B cell (primary cell): ENCODE data around the gene C19orf33. TPM values are rescaled to one million over a fixed set of nuclear protein-coding genes. Genes with fewer than 3 reads are reported as not detected.

Experiments
- ATAC-seq: fragments of 200-7000 bp; cut with Tn5 transposase; one replicate; pipeline ENCODE4 v1.10.0; 2021; ENCODE audit warnings: low read depth, mild to moderate bottlenecking, moderate number of reproducible peaks, moderate library complexity
- CTCF ChIA-PET: fragments of 350-600 bp; sonication (Branson Sonifier 250); formaldehyde crosslinking; loops from one replicate; lab custom pipeline; 2021; ENCODE audit warnings: antibody characterized with exemption, inconsistent platforms; lab: Charles Lee
- POLR2A ChIA-PET: fragments of 350-600 bp; sonication (Branson Sonifier 250); formaldehyde crosslinking; loops from one replicate; lab custom pipeline; 2021; ENCODE audit warnings: antibody characterized with exemption; lab: Charles Lee
- DNase-seq: peaks from one replicate; pipeline ENCODE4 v3.0.0; 2013
- H2AFZ ChIP-seq: 2 replicates; pipeline ENCODE4 v1.6.1; 2012; ENCODE audit warnings: mild to moderate bottlenecking, low read depth, low read length; ENCODE audit not compliant: insufficient read depth, poor library complexity, severe bottlenecking
- H3K27ac ChIP-seq, 2 donors: 1 replicate in 1 of 2; 2 replicates in 1 of 2; pipeline ENCODE4 v1.5.1; 2012 to 2013; ENCODE audit warnings: low read length in 2 of 2, mild to moderate bottlenecking in 2 of 2, moderate library complexity in 1 of 2
- H3K27me3 ChIP-seq, 4 experiments: fragments of 200-600 bp in 1 of 4; sonication (generic) in 1 of 4; replicated peaks in 1 of 4; 1 replicate in 2 of 4; 2 replicates in 2 of 4; pipeline versions ENCODE4 v1.6.1 to v1.7.0; 2013 to 2016; ENCODE audit warnings: low read length in 3 of 4, mild to moderate bottlenecking in 2 of 4, mixed read lengths in 1 of 4, moderate library complexity in 1 of 4; ENCODE audit not compliant: insufficient read depth in 4 of 4, control insufficient read depth in 3 of 4; ENCODE audit errors: control extremely low read depth in 1 of 4
- H3K36me3 ChIP-seq, 2 experiments: replicated peaks in 1 of 2; 1 replicate in 1 of 2; 2 replicates in 1 of 2; pipeline versions ENCODE4 v1.6.1 to v1.7.1; 2013; ENCODE audit warnings: low read length in 1 of 2; ENCODE audit not compliant: insufficient read depth in 2 of 2, control insufficient read depth in 1 of 2; ENCODE audit errors: control extremely low read depth in 1 of 2, extremely low read depth in 1 of 2
- H3K4me1 ChIP-seq, 2 donors: fragments of 200-600 bp in 1 of 2; sonication (generic) in 1 of 2; 1 replicate in 1 of 2; 2 replicates in 1 of 2; pipeline versions ENCODE4 v1.5.1 to v1.6.1; 2013 to 2017; ENCODE audit warnings: low read length in 2 of 2; ENCODE audit not compliant: control insufficient read depth in 2 of 2, insufficient read depth in 2 of 2
- H3K4me2 ChIP-seq: replicated peaks from 2 replicates; pipeline ENCODE3; 2012; ENCODE audit warnings: mild to moderate bottlenecking, low read depth, low read length; ENCODE audit not compliant: poor library complexity, severe bottlenecking
- H3K4me3 ChIP-seq, 5 experiments: fragments of 200-600 bp in 1 of 5; sonication (generic) in 1 of 5; 1 replicate in 3 of 5; 2 replicates in 2 of 5; pipeline versions ENCODE4 v1.5.1 to v1.7.0; 2011 to 2016; ENCODE audit warnings: low read length in 4 of 5, mild to moderate bottlenecking in 4 of 5, low read depth in 2 of 5, control low read depth in 1 of 5, moderate library complexity in 1 of 5; ENCODE audit not compliant: insufficient read depth in 1 of 5; ENCODE audit errors: control extremely low read depth in 1 of 5, extremely low read depth in 1 of 5
- H3K79me2 ChIP-seq: fragments of 200-600 bp; sonication (generic); one replicate; pipeline ENCODE4 v1.6.0; 2016; ENCODE audit warnings: low read length; ENCODE audit not compliant: control insufficient read depth, insufficient read depth
- H3K9ac ChIP-seq: fragments of 200-600 bp; sonication (generic); 2 replicates; pipeline ENCODE4 v1.6.1; 2017; ENCODE audit warnings: mild to moderate bottlenecking, low read length, moderate library complexity
- H3K9me3 ChIP-seq, 3 donors: one replicate each; pipeline versions ENCODE4 v1.6.1 to v1.7.1; 2013; ENCODE audit warnings: low read length in 2 of 3; ENCODE audit not compliant: control insufficient read depth in 2 of 3, insufficient read depth in 1 of 3; ENCODE audit errors: control extremely low read depth in 1 of 3
- H4K20me1 ChIP-seq: 2 replicates; pipeline ENCODE4 v1.6.0; 2012; ENCODE audit warnings: mild to moderate bottlenecking, low read length; ENCODE audit not compliant: insufficient read depth, control insufficient read depth, poor library complexity, severe bottlenecking
- H3K27ac Mint-ChIP-seq: one replicate; pipeline ENCODE4 v1.8.0; 2021; ENCODE audit warnings: mixed read lengths
- H3K27me3 Mint-ChIP-seq: one replicate; pipeline ENCODE4 v1.8.0; 2021; ENCODE audit warnings: mixed read lengths
- H3K4me1 Mint-ChIP-seq: one replicate; pipeline ENCODE4 v1.8.0; 2021; ENCODE audit warnings: mixed read lengths
- H3K4me3 Mint-ChIP-seq: one replicate; pipeline ENCODE4 v1.8.0; 2021; ENCODE audit warnings: mixed read lengths
- H3K9me3 Mint-ChIP-seq: one replicate; pipeline ENCODE4 v1.8.0; 2022; ENCODE audit warnings: mixed read lengths; ENCODE audit not compliant: insufficient read depth
- EZH2 ChIP-seq: IDR thresholded peaks from 2 replicates; pipeline ENCODE4 v1.6.1; 2012; ENCODE audit warnings: borderline replicate concordance, low read depth, mild to moderate bottlenecking, moderate library complexity, low read length; ENCODE audit not compliant: insufficient read depth, poor library complexity, severe bottlenecking
- WGBS: methylation state at CpG from one replicate; pipeline ENCODE4 v1.1.5; 2013; ENCODE audit warnings: missing lambda C conversion rate; ENCODE audit not compliant: insufficient coverage; 5-methylcytosine and 5-hydroxymethylcytosine counted together
- intact Hi-C: fragments of 100-400 bp; cut with micrococcal nuclease; formaldehyde crosslinking; loops from one replicate; pipeline ENCODE4 v1.10.0; 2022
- polyA plus RNA-seq: library from polyadenylated mRNA; depleted of rRNA; stranded (reverse); fragments of >200 nt; gene quantifications from 2 replicates; pipeline ENCODE4 v1.2.3, GENCODE V29; 2012
- total RNA-seq, 2 donors: library from RNA; stranded (reverse); fragments of 120-200 nt in 1 of 2; gene quantifications; 1 replicate in 1 of 2; 2 replicates in 1 of 2; pipeline versions ENCODE4 v1.2.3 to v1.2.4, GENCODE V29; 2013 to 2022
- TF ChIP-seq, protein P1 (sequence below): fragments of 200-600 bp; IDR thresholded peaks from one replicate; pipeline ENCODE4 v1.8.0; 2022; ENCODE audit warnings: antibody characterized with exemption, mild to moderate bottlenecking

Gene C19orf33
- total and polyA plus RNA-seq, 2 donors (not counting 1 experiment from before 2014, with no cell fraction given): 1.2 TPM; not detected in 1

- Histone ChIP-seq H3K4me2 (no peak overlapping the region), H3K27me3 (no peaks in the 10 kb centered on the region), H3K4me1 (peaks cover 1 to 4% of the 10 kb centered on the region in 2 donors), H3K9ac (no peak overlapping the region), H2AFZ (no peak overlapping the region), H3K36me3 (peaks cover 4 to 34% of the 10 kb centered on the region in 2 experiments), H3K4me3 (no peak overlapping the region), H3K79me2 (peaks cover 3% of the 10 kb centered on the region), H4K20me1 (no peaks in the 10 kb centered on the region), H3K27ac (no peak overlapping the region), H3K9me3 (no peaks in the 10 kb centered on the region)
- peaks cover 8% of the 10 kb centered on the region for H3K4me1 Mint-ChIP-seq
- no peaks in the 10 kb centered on the region for H3K9me3 Mint-ChIP-seq
- WGBS: over 99% methylated on average over 14 of the region's 15 CpGs
- ChIA-PET CTCF (no interaction called here), POLR2A (no interaction called here)
- ATAC-seq: no peak
- no peak for DNase-seq
- intact Hi-C loops: no loop called here
- no peaks in the 10 kb centered on the region for H3K27me3 Mint-ChIP-seq
- H3K4me3 Mint-ChIP-seq: no peak overlapping the region
- no peak for TF ChIP-seq EZH2
- TF ChIP-seq, protein P1, sequence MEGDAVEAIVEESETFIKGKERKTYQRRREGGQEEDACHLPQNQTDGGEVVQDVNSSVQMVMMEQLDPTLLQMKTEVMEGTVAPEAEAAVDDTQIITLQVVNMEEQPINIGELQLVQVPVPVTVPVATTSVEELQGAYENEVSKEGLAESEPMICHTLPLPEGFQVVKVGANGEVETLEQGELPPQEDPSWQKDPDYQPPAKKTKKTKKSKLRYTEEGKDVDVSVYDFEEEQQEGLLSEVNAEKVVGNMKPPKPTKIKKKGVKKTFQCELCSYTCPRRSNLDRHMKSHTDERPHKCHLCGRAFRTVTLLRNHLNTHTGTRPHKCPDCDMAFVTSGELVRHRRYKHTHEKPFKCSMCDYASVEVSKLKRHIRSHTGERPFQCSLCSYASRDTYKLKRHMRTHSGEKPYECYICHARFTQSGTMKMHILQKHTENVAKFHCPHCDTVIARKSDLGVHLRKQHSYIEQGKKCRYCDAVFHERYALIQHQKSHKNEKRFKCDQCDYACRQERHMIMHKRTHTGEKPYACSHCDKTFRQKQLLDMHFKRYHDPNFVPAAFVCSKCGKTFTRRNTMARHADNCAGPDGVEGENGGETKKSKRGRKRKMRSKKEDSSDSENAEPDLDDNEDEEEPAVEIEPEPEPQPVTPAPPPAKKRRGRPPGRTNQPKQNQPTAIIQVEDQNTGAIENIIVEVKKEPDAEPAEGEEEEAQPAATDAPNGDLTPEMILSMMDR: no peak
- H3K27ac Mint-ChIP-seq: no peak overlapping the region
Observed at GRCh38 chr19:38289955-38290354, 14.1 kb upstream of the C19orf33 start.

DNA sequence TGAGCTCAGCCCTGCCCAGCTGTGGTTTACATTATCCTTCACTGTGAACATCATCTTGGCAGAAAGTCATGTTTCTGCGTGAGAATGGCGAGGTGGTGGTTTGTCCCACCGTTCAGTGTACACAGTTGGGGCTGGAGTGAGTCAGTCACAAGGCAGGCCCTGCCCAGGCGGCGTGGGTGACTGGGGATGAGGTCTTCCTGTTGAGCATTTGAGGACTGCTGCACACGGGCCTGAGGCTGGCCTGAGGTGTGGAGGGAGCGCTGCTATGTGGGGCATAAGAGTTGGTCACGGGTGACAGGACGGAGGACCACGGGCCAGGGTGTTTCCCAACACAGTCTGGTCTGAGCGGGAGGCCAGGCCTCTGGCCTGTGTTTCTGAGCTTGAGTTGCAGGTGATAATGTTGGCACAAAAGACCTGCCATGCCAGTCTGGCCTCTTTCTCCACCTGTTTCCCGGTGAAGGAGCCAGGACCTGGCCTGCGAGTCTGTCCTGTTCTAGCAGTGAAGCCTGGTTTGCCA is 13.4 kb upstream of the C19orf33 start:
- ATAC-seq: no peak
- Histone ChIP-seq H3K9me3 (no peaks in the 10 kb centered on the region), H3K27me3 (no peaks in the 10 kb centered on the region), H3K4me2 (no peak overlapping the region), H4K20me1 (no peaks in the 10 kb centered on the region), H3K4me3 (no peak overlapping the region), H3K9ac (no peak overlapping the region), H3K27ac (no peak overlapping the region), H3K79me2 (peaks cover 3% of the 10 kb centered on the region), H2AFZ (no peak overlapping the region), H3K36me3 (peaks cover 3 to 34% of the 10 kb centered on the region in 2 experiments), H3K4me1 (no peaks in the 10 kb centered on the region)
- H3K27me3 Mint-ChIP-seq: no peaks in the 10 kb centered on the region
- H3K9me3 Mint-ChIP-seq: no peaks in the 10 kb centered on the region
- WGBS: 89% methylated on average over 13 of the region's 13 CpGs
- ChIA-PET POLR2A (no interaction called here), CTCF (no interaction called here)
- H3K4me1 Mint-ChIP-seq: peaks cover 3% of the 10 kb centered on the region
- TF ChIP-seq, protein P1: no peak
- no peak for TF ChIP-seq EZH2
- no peak overlapping the region for H3K4me3 Mint-ChIP-seq
- intact Hi-C loops: no loop called here
- no peak for DNase-seq
- no peak overlapping the region for H3K27ac Mint-ChIP-seq
